WTC11 (cell line): ENCODE measurements around the gene MSI2.

Experiments used
- CTCF ChIP-seq: fragments of 200-600 bp; IDR thresholded peaks from 2 replicates; pipeline ENCODE4 v1.8.0; 2022; ENCODE audit warnings: antibody characterized with exemption
- FOXP4 ChIP-seq: sonication (generic); formaldehyde crosslinking; IDR thresholded peaks from 2 replicates; pipeline ENCODE4 v1.8.0; 2022; ENCODE audit warnings: mild to moderate bottlenecking, missing genetic modification reagents
- MAX ChIP-seq: sonication (generic); formaldehyde crosslinking; IDR thresholded peaks from 2 replicates; pipeline ENCODE4 v1.8.0; 2022; ENCODE audit warnings: mild to moderate bottlenecking, missing genetic modification reagents
- RELA ChIP-seq: sonication (generic); formaldehyde crosslinking; IDR thresholded peaks from 2 replicates; pipeline ENCODE4 v1.8.1; 2022; ENCODE audit warnings: missing genetic modification reagents, mild to moderate bottlenecking, borderline replicate concordance
- TCF7 ChIP-seq: sonication (generic); formaldehyde crosslinking; IDR thresholded peaks from 2 replicates; pipeline ENCODE4 v1.8.0; 2022; ENCODE audit warnings: mild to moderate bottlenecking, low read depth, missing genetic modification reagents, moderate library complexity
- ZNF263 ChIP-seq: sonication (generic); formaldehyde crosslinking; IDR thresholded peaks from 2 replicates; pipeline ENCODE4 v1.8.1; 2022; ENCODE audit warnings: low read depth, mild to moderate bottlenecking, moderate library complexity, missing genetic modification reagents

- TF ChIP-seq CTCF: no peak
- TF ChIP-seq FOXP4 (CRISPR knock-in tag): no peak
- no peak for TF ChIP-seq ZNF263 (CRISPR knock-in tag)
- TF ChIP-seq MAX (CRISPR knock-in tag): no peak
- TF ChIP-seq RELA: no peak
- TF ChIP-seq TCF7 (CRISPR knock-in tag): no peak
These were observed 161.6 kb downstream of the MSI2 start for GRCh38 chr17:57417956-57418355.
